GM18507 (cell line): ENCODE data around the gene IMPA2.
A peak's percentile ranks its signal among the peaks of the same experiment; 100 is the strongest.

Experiments
- DNase-seq: peaks from one replicate; pipeline ENCODE4 v3.0.0; 2011; ENCODE audit warnings: low read depth; ENCODE audit not compliant: insufficient read length; ENCODE audit errors: extremely low spot score
- FAIRE-seq: peaks from 2 replicates; lab custom pipeline; 2011; peaks lifted over from hg19 to GRCh38; lab: Jason Lieb, UNC

The IMPA2 gene

GRCh38 chr18:12003894-12004293, 22.6 kb downstream of the IMPA2 start:
- FAIRE-seq: no peak
- DNase-seq: no peak

- DNase-seq (no peak), FAIRE-seq (peak; percentile 76)
These were observed 24.5 kb downstream of the IMPA2 start for GRCh38 chr18:12005538-12006487.

GRCh38 chr18:12006488-12006840, 25.2 kb downstream of the IMPA2 start:
- FAIRE-seq (no peak), DNase-seq (no peak)

GRCh38 chr18:12007063-12007462, 25.8 kb downstream of the IMPA2 start:
- DNase-seq: no peak
- no peak for FAIRE-seq

- no peak for DNase-seq
- no peak for FAIRE-seq
These were observed 27.0 kb downstream of the IMPA2 start for GRCh38 chr18:12008181-12008767.

GRCh38 chr18:12008842-12009580, 27.7 kb downstream of the IMPA2 start:
- FAIRE-seq: no peak
- no peak for DNase-seq

GRCh38 chr18:12009581-12010140, 28.4 kb downstream of the IMPA2 start:
- DNase-seq: no peak
- FAIRE-seq: no peak

- DNase-seq (no peak), FAIRE-seq (no peak)
These were observed 29.0 kb downstream of the IMPA2 start for GRCh38 chr18:12010187-12010802.

- no peak for DNase-seq
- FAIRE-seq: no peak
These were observed 30.1 kb downstream of the IMPA2 start for GRCh38 chr18:12011199-12011956.

- FAIRE-seq (no peak), DNase-seq (no peak)
These were observed 30.7 kb downstream of the IMPA2 start for GRCh38 chr18:12011957-12012549.

- DNase-seq (no peak), FAIRE-seq (no peak)
These were observed 31.4 kb downstream of the IMPA2 start for GRCh38 chr18:12012697-12013096.

GRCh38 chr18:12013186-12013916, 32.0 kb downstream of the IMPA2 start:
- FAIRE-seq: no peak

GRCh38 chr18:12014086-12014485, 32.8 kb downstream of the IMPA2 start:
- FAIRE-seq (no peak), DNase-seq (no peak)

More at GRCh38 chr18:12013186-12013916, 32.0 kb downstream of the IMPA2 start:
- DNase-seq: no peak

GRCh38 chr18:12014521-12015415, 33.5 kb downstream of the IMPA2 start:
- FAIRE-seq: no peak
- no peak for DNase-seq

GRCh38 chr18:12015416-12016062, 34.2 kb downstream of the IMPA2 start:
- DNase-seq (no peak), FAIRE-seq (no peak)

GRCh38 chr18:12017081-12017480, 35.8 kb downstream of the IMPA2 start:
- FAIRE-seq (no peak), DNase-seq (no peak)
